Astrocyte of the hippocampus (primary cell): ENCODE data around the gene TMEM219.
"Not testable (repeated sequence)": the region's sequence is repeated elsewhere in the genome, so short reads cannot be mapped to it uniquely, and the experiment has no call there.

ENCODE experiments used
- DNase-seq: peaks from one replicate; pipeline ENCODE4 v3.0.0; 2011; ENCODE audit warnings: low read depth, low spot score

TMEM219 gene

GRCh38 chr16:29961479-29962343 is at the start of gene TMEM219:
Gene TMEM219 (plus strand): TSS chr16:29962079. CDS start chr16:29963144, 1,065 bp downstream.
- DNase-seq, result peak; percentile 97

- DNase-seq, result no peak
Observed at GRCh38 chr16:29912087-29912486, 49.8 kb upstream of the TMEM219 start.

- DNase-seq, result no peak
Observed at GRCh38 chr16:29913514-29913913, 48.4 kb upstream of the TMEM219 start.

- DNase-seq, result peak; percentile 19
Observed at GRCh38 chr16:29915590-29916247, 46.2 kb upstream of the TMEM219 start.

- DNase-seq, result no peak
Observed at GRCh38 chr16:29916979-29917378, 44.9 kb upstream of the TMEM219 start.

- no peak for DNase-seq
Observed at GRCh38 chr16:29920288-29921033, 41.4 kb upstream of the TMEM219 start.

GRCh38 chr16:29921034-29921385 is 40.9 kb upstream of the TMEM219 start:
- no peak for DNase-seq

- no peak for DNase-seq
Observed at GRCh38 chr16:29922326-29922725, 39.6 kb upstream of the TMEM219 start.

- no peak for DNase-seq
Observed at GRCh38 chr16:29922986-29923501, 38.8 kb upstream of the TMEM219 start.

- DNase-seq, result peak; percentile 53
Observed at GRCh38 chr16:29925105-29925756, 36.6 kb upstream of the TMEM219 start.

- DNase-seq, result peak; percentile 94
Observed at GRCh38 chr16:29925781-29926710, 35.8 kb upstream of the TMEM219 start, which contains the start of gene KCTD13. Gene KCTD13 (minus strand): TSS chr16:29926226. CDS start chr16:29926033, 193 bp downstream.

GRCh38 chr16:29926711-29927052 is 35.2 kb upstream of the TMEM219 start:
- DNase-seq, result no peak

- peak; percentile 46 for DNase-seq
Observed at GRCh38 chr16:29927070-29927905, 34.6 kb upstream of the TMEM219 start.

GRCh38 chr16:29931750-29932149 is 30.1 kb upstream of the TMEM219 start:
- not testable (repeated sequence) for DNase-seq

GRCh38 chr16:29940656-29941055 is 21.2 kb upstream of the TMEM219 start:
- peak; percentile 34 for DNase-seq

- DNase-seq, result peak; percentile 95
Observed at GRCh38 chr16:29943846-29944799, 17.8 kb upstream of the TMEM219 start.

GRCh38 chr16:29947897-29948296 is 14.0 kb upstream of the TMEM219 start:
- DNase-seq, result no peak

- DNase-seq, result no peak
Observed at GRCh38 chr16:29950806-29951461, 10.9 kb upstream of the TMEM219 start.
